NCI-H146 treated with DMSO at 0.1 percent for 48 hours (cell line): ENCODE data around the gene SULF2.
"Not testable (repeated sequence)": the region's sequence is repeated elsewhere in the genome, so short reads cannot be mapped to it uniquely, and the experiment has no call there.

Experiments
- DNase-seq: peaks from one replicate; lab custom pipeline; 2025; ENCODE audit not compliant: unreplicated experiment; lab: John Stamatoyannopoulos, UW

The SULF2 gene

GRCh38 chr20:47785311-47785853 lies at the start of gene SULF2:
Gene SULF2 (minus strand): TSS chr20:47785481. CDS start chr20:47757363, 28,118 bp downstream.
- no peak for DNase-seq

GRCh38 chr20:47831675-47832074 lies 46.4 kb upstream of the SULF2 start:
- DNase-seq, result not testable (repeated sequence)

GRCh38 chr20:47826716-47827115 lies 41.4 kb upstream of the SULF2 start:
- not testable (repeated sequence) for DNase-seq

GRCh38 chr20:47826006-47826405 lies 40.7 kb upstream of the SULF2 start:
- DNase-seq, result not testable (repeated sequence)

- no peak for DNase-seq
Observed at GRCh38 chr20:47825011-47825762, 39.9 kb upstream of the SULF2 start.

- DNase-seq, result not testable (repeated sequence)
Observed at GRCh38 chr20:47823941-47824340, 38.7 kb upstream of the SULF2 start.

GRCh38 chr20:47821481-47822100 lies 36.3 kb upstream of the SULF2 start:
- DNase-seq, result no peak

GRCh38 chr20:47818996-47819609 lies 33.8 kb upstream of the SULF2 start:
- DNase-seq, result no peak

- DNase-seq, result no peak
Observed at GRCh38 chr20:47818466-47818865, 33.2 kb upstream of the SULF2 start.

GRCh38 chr20:47818016-47818415 lies 32.7 kb upstream of the SULF2 start:
- DNase-seq, result no peak

- DNase-seq, result no peak
Observed at GRCh38 chr20:47817573-47817972, 32.3 kb upstream of the SULF2 start.

- no peak for DNase-seq
Observed at GRCh38 chr20:47816487-47817451, 31.5 kb upstream of the SULF2 start.

- no peak for DNase-seq
Observed at GRCh38 chr20:47815866-47816265, 30.6 kb upstream of the SULF2 start.

GRCh38 chr20:47815416-47815806 lies 30.1 kb upstream of the SULF2 start:
- DNase-seq, result no peak

GRCh38 chr20:47814632-47815415 lies 29.5 kb upstream of the SULF2 start:
- DNase-seq, result no peak

GRCh38 chr20:47810721-47811347 lies 25.6 kb upstream of the SULF2 start:
- no peak for DNase-seq

- DNase-seq, result no peak
Observed at GRCh38 chr20:47810116-47810677, 24.9 kb upstream of the SULF2 start.

- DNase-seq, result no peak
Observed at GRCh38 chr20:47809161-47809960, 24.1 kb upstream of the SULF2 start.
